Stimulated activated CD4-positive, alpha-beta T cell treated with anti-CD3 and anti-CD28 coated beads, Interleukin-2, amount 100 ng/mL, for 24 hours (primary cell): ENCODE results near the gene NRIP1.

Experiments
- DNase-seq, 2 donors: peaks; one replicate each; pipeline ENCODE4 v3.0.0-alpha.2; 2020

Gene NRIP1

DNA sequence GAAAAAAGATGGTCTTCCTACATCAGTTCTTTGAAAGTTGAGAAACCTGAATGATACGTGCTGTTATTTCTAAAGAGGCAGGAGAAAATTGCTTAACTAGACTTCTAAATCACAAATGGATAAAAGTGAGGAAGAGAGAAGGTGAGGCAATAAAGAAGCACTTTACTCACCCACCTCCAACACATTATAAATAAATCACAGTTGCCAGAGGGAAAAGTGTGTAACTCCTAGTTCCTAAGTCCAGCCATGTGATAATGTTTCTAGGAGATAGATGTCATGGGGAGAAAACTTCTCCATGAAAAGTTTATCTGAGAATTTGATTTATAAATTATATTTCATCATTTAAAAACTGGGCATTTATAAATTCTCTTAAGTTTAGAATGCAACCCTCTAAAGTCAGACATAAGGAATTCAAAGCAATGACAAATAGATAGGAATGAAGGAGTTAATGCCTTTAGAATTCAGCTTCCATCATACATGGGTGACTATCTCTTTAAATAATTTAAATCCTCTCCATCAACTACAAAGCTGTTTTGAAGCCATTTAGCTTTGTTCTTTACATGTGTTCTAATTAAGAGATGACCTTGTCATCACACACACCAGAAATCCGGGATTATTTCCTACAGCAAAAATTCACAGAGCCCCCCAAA, 60.0 kb downstream of the NRIP1 start:
- no peak for DNase-seq

DNA sequence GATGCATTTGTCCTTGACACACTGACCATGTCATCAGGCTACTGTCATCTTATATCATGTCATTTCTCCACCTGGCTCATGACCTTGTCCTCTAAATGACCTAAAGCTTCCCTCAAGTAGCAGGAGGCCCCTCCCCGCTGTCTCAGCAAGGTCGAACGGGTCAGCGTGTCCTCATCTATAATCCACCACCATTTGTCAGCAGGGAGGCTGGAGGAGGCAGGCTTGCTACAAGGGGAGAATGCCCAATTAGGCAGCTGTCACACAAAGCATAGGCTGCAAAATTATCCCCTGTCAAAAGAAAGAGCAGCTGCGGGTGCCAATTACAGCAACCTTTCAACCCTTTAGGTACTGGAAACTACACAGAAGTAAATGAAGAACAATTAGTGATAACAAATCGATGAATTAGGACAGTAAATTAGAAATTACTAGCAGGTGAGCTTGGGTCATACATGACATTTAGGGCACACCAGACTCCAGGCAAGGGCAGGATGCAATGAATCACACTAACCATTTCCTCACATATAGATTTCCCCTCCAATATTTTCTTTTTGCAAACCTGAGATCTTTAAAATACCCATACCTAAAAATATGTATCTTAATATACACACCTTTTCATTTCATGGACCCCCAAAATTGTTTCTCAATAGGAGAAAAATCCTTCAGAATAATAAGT, 61.2 kb downstream of the NRIP1 start:
- DNase-seq = no peak

GRCh38 chr21:15001857-15002606, 62.8 kb downstream of the NRIP1 start:
- no peak for DNase-seq

DNA sequence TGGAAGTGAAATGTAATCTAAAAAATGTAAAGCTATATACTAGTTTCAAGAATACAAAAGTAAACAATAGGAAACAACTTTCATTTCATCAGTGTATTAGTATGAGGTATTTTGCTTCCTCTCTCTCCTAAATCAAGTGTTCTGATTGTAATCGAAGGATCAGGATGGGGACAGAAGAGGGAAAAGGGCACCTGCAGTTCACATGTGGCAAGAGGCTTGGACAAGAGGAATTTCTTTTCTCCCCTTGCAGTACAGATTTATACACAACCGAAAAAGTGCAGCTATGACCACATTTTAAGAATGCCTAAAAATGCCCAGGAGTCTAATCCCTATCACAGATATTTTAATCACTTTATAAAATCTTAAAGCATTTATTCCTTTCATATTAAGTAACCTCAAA, 63.7 kb downstream of the NRIP1 start:
- DNase-seq = no peak

GRCh38 chr21:15000081-15000480, 64.7 kb downstream of the NRIP1 start:
- no peak for DNase-seq

DNA sequence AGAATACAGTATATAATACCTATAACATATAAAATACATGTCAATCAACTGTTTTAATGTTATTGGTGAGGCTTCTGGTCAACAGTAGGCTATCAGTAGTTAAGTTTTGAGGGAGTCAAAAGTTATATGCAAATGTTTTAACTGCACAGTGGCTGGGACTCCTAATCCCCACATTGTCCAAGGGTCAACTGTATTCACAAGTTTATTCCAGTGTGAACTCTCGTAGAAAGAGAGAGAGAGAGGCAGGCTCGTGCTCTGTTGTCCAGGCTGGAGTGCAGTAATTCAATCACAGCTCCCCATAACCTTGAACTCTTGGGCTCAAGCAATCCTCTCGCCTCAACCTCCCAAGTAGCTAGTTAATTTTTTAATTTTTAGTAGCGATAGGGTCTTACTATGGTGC, 66.0 kb downstream of the NRIP1 start:
- no peak for DNase-seq

GRCh38 chr21:14998336-14998735, 66.5 kb downstream of the NRIP1 start:
- no peak for DNase-seq

DNA sequence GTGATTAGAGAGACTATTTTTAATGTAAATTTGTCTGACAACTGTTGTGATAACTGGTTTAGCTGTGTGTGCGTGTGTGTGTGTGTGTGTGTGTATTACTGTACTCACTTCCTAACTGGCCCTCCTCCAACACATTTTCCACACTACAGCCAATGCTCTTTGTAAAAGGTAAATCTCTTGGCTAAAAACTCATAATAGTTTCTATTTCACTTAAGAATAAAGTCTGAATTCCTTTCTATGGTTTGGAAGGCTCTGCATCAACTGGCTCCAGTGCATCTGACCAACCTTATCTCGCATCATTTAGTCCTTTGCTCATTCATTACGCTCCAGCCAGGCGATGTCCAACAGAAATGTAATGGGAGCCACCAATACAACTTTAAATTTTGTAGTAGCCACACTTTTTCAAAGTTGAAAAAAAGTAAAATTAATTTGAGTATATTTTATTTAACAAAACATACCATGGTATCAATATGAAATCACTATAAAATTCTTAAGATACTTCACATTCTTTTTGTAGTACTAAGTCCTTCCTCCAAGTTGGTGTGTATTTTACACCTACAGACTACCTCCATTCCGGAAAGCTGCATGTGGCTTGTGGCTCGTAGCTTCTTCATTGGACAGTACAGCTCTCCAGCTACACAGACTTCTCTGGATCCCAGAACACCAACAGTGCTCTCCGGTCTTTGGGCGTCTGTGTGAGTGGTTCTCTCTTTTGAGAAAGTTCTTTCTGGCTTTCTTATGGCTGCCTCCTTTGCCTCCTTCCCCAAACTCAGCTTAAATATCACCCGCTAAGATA, 68.9 kb downstream of the NRIP1 start:
- no peak for DNase-seq

DNA sequence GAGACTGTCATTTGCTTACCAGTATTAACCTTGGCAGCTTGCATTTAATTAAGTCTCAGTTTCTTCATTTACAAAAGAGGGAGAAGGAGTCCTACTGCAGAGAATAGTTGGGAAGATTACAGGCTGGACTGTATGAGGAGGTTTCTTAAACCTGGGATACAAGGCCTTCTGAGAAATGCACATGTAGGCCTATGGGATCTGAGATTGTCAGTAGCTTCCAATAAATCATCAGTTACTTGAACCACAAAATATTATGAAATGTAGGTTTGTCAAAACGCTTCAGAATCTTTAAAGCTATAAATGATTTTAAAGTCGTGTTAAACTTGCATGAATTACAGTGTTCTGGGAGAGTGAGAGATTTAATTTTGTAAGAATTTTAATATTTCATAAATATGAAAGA, 69.6 kb downstream of the NRIP1 start:
- no peak for DNase-seq

DNA sequence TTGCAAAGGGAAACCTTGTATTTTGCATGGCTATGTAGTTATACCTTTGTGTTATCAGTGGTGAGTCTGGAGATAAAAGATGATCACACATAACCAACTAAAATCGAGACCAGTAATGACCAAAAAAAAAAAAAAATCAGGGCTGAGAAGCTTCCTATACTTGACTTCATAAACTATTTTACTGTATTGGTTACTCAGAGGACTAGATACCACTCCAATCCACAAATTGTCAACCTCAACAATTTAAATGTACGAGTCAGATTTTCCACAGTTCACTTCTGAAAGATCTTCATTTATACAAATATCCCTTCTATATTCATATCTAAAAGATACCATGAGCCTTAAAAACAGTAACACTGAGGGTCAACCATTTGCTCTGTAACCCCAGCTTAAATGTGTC, 71.7 kb downstream of the NRIP1 start:
- DNase-seq = no peak

DNA sequence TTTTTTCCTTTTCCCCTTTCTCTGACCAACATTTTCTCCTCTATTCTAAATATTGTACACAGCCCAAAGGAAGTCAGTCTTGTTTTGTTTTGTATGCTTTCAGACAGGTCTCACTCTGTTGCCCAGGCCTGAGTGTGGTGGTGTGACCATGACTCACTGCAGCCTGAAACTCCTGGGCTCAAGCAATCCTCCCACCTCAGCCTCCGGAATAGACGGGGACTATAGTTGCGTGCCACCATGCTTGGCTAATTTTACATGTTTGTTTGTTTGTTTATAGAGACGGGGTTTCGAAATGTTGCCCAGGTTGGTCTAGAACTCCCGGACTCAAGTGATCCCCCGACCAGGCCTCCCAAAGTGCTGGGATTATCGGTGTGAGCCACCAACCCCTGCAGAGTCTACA, 72.8 kb downstream of the NRIP1 start:
- no peak for DNase-seq

DNA sequence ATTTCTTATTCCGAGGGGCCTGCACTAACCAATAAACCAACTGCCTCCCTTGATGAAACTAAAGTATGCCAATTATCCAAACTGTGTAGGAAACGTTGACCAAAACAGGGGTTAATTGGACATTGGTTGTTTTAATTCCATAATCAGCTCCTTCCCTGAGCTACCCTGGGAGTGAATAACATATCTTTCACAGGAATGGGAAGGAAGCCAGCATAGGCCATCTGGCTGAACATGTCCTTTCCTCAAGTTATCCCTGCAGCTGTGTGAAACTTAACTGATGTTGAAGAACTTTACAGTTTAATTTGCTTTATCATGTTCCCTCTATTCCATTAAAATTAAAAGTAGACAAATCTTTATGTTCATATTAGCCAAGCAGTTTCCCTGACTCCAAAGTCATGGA, 75.4 kb downstream of the NRIP1 start:
- no peak for DNase-seq

DNA sequence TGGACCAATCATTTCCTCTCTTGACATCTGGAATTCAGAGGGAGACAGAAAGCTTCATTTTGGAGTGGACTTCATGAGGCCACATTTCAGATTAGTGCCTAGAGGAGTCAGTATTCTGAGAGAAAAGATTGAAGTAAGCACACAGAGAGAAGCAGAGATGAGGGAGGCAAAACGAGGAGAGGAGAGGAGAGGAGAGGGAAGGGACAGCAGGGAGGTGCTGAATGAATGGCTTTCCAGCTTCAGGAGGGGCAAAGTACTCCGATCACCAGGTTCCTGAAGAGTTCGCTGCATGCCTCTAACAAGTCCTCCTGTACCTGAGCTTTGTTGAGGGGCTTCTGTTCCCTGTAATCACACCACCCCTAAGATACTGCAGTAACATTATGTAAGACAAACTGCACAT, 76.0 kb downstream of the NRIP1 start:
- no peak for DNase-seq

GRCh38 chr21:14987370-14988170, 77.2 kb downstream of the NRIP1 start:
- DNase-seq = no peak

DNA sequence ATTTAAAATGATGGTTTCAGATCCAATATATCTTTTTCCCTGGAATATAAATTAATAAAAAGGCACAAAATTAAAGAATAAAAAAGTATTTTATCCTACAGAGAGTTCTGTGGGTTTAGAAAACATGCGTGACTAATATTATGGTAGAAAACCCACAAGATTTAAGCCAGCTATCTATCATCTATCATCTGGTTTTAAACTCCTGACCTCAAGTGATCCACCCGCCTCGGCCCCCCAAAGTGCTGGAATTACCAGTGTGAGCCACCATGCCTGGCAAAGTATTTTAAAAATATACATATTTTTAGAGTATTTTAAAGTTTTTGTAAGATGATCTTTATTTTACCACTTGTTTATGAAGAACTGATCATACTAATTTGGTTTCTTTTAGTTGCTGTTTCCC, 79.5 kb downstream of the NRIP1 start:
- DNase-seq = no peak

- DNase-seq = no peak
Observed at GRCh38 chr21:14982336-14982735, 82.5 kb downstream of the NRIP1 start.

DNA sequence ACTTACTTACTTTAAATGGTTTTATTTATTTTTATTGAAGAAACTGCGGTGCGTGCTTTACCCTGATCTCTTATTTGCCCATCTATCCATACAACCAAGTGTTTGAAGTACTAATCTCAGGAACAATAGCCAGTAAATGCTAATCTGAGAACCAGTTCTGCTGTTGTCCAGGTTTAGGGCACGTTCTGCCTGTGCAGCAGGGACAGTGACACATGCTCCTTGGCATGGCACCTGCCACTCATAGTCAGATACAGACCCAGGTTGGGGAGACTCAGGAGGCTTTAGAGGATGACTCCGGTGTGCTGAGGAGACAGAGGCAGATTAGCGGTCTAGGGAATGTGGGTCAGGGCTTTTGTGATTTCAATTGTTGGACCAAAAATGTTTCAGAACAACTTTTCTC, 83.6 kb downstream of the NRIP1 start:
- no peak for DNase-seq

GRCh38 chr21:14979264-14979663, 85.5 kb downstream of the NRIP1 start:
- no peak for DNase-seq

- no peak for DNase-seq
Observed at GRCh38 chr21:14977814-14978213, 87.0 kb downstream of the NRIP1 start.

- DNase-seq = no peak
Observed at GRCh38 chr21:14975136-14975919, 89.5 kb downstream of the NRIP1 start.

- DNase-seq = no peak
Observed at GRCh38 chr21:14972678-14973077, 92.1 kb downstream of the NRIP1 start.

DNA sequence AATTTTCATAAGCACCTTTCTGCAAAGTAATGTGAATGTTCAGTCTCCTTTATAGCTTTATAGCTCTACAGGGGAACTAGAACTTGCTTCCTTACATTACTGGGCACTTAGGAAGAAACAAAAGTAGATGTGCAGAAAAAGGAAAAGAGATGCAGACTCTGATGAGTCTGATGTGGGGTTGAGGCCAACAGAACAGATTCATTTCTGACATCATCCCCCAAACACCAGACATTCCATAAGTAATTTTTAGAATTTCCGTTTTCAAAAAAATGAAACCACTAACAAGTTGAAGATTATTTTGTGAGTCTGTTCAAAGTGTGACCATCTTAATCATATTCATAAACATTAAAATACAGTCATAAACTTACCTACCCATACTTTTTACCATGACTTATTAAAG, 96.0 kb downstream of the NRIP1 start:
- DNase-seq = no peak
